Activated T-cell treated with anti-CD3 and anti-CD28 coated beads for 48 hours (primary cell): Measurements from ENCODE around the gene PHACTR4.
A peak's percentile ranks its signal among the peaks of the same experiment; 100 is the strongest.
"Not testable (repeated sequence)": the region's sequence is repeated elsewhere in the genome, so short reads cannot be mapped to it uniquely, and the experiment has no call there.

ENCODE experiments used
- DNase-seq: peaks from one replicate; pipeline ENCODE4 v3.0.0-alpha.2; 2020; ENCODE audit warnings: low read depth

Gene PHACTR4

GRCh38 chr1:28503117-28503516, 133.6 kb downstream of the PHACTR4 start:
- DNase-seq: no peak

GRCh38 chr1:28505406-28506187, 136.1 kb downstream of the PHACTR4 start, which contains the start of gene RCC1:
TSS of gene RCC1 (plus strand) at chr1:28506043. CDS start at chr1:28529867, 23,824 bp downstream.
- DNase-seq: peak; percentile 90

- DNase-seq: no peak
Observed at GRCh38 chr1:28506907-28507246, 137.3 kb downstream of the PHACTR4 start.

GRCh38 chr1:28507247-28507645, 137.7 kb downstream of the PHACTR4 start:
- peak; percentile 10 for DNase-seq

GRCh38 chr1:28507646-28508434, 138.3 kb downstream of the PHACTR4 start:
- peak; percentile 8 for DNase-seq

- peak; percentile 16 for DNase-seq
Observed at GRCh38 chr1:28508435-28508754, 138.9 kb downstream of the PHACTR4 start.

GRCh38 chr1:28509705-28510272, 140.2 kb downstream of the PHACTR4 start:
- DNase-seq: peak; percentile 38

GRCh38 chr1:28510273-28510969, 140.9 kb downstream of the PHACTR4 start:
- DNase-seq: peak; percentile 50

- no peak for DNase-seq
Observed at GRCh38 chr1:28510970-28511440, 141.5 kb downstream of the PHACTR4 start.

GRCh38 chr1:28512058-28512611, 142.6 kb downstream of the PHACTR4 start:
- peak; percentile 36 for DNase-seq

- DNase-seq: not testable (repeated sequence)
Observed at GRCh38 chr1:28514445-28514933, 144.9 kb downstream of the PHACTR4 start.

GRCh38 chr1:28516518-28516956, 147.0 kb downstream of the PHACTR4 start:
- no peak for DNase-seq

- DNase-seq: no peak
Observed at GRCh38 chr1:28517649-28517999, 148.1 kb downstream of the PHACTR4 start.

GRCh38 chr1:28518000-28518744, 148.6 kb downstream of the PHACTR4 start:
- DNase-seq: peak; percentile 91

- peak; percentile 52 for DNase-seq
Observed at GRCh38 chr1:28518745-28519341, 149.3 kb downstream of the PHACTR4 start.

GRCh38 chr1:28519946-28520725, 150.6 kb downstream of the PHACTR4 start:
- no peak for DNase-seq

- DNase-seq: not testable (repeated sequence)
Observed at GRCh38 chr1:28520796-28521195, 151.3 kb downstream of the PHACTR4 start.

- DNase-seq: no peak
Observed at GRCh38 chr1:28521502-28522164, 152.1 kb downstream of the PHACTR4 start.

GRCh38 chr1:28522537-28522936, 153.0 kb downstream of the PHACTR4 start:
- DNase-seq: not testable (repeated sequence)
